ENCODE data around the gene CXCL5.
"Not testable (repeated sequence)": the region's sequence is repeated elsewhere in the genome, so short reads cannot be mapped to it uniquely, and the experiment has no call there.

Gene CXCL5

DNA sequence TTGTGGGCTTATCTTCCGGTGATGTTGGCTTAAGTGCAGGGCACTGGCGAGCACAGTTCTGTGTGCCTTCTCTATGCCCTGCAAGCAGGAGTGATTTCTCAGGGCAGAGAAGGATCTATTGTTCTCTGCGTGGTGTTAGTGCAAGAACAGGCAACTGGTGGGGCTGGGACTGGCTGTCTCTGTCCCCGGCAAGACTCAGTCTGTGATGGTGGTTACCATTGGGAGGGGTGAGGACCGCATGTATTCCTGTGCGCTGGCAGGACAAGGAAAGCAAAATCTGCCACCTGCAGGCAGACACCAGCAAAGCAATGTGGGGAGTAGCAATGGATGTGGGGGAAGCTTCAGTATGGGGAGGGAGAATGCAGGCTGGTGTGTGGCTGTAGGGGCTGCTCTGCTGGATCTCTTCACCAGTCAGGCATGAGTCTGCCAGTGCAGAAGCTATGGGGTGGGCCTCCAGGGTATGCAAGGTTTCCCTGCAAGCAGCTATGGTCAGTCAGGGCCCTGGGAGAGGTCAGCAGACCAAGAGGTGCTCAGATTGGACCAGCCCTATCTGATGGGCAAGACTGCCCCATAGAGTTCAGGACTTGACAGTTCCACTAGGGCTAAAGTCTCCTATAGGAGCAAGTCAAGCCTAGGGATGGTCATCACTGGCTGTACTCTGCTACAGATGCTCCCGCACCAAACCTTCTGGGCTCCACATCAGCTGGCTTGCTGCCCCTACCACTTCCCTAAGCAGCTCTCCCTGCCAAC is 33.4 kb downstream of the CXCL5 start:
- DNase-seq: no peak

DNA sequence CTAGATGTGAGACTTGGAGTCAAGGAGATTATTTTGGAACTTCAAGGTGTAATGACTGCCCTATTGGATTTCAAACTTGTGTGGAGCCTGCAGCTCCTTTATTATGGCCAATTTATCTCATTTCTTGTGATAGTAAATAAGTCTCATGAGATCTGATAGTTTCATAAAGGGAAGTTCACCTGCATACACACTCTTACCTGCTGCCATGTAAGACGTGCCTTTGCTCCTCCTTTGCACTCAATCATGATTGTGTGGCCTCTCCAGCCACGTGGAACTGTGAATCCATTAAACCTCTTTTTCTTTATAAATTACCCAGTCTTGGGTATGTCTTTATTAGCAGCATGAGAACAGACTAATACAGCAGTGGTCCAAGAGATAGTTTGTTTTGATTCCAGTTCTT is 35.8 kb downstream of the CXCL5 start:
- no peak for DNase-seq

DNA sequence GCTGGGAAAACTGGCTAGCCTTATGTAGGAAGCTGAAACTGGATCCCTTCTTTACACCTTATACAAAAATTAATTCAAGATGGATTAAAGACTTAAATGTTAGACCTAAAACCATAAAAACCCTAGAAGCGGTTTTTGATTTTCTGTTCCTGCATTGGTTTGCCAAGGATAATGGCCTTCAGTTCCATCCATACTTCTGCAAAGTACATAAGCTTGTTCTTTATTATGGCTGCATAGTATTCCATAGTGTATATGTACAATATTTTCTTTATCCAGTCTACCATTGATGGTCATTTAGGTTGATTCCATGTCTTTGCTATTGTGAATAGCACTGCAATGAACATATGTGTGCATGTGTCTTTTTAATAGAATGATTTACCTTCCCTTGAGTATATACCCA is 39.4 kb downstream of the CXCL5 start:
- not testable (repeated sequence) for DNase-seq

DNA sequence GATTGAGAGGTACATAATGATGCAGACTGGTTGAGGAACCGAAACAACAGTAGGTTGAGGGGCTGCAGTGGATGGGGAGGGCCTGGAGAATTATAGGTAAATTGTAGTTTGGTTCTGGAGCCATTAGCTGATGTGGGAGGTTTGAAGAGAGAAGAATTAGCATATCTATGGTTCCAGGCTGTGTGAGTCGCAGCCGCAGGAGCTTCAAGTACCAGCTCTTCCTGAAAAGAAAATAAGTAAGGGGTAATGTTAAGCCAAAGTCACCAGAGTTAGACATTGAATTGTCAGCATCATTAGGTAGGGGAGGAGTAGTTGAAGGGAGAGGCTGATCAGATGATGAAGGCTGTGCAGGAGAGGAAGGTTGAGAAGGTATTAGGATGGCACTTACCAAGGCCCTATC is 46.1 kb downstream of the CXCL5 start:
- DNase-seq: no peak

DNA sequence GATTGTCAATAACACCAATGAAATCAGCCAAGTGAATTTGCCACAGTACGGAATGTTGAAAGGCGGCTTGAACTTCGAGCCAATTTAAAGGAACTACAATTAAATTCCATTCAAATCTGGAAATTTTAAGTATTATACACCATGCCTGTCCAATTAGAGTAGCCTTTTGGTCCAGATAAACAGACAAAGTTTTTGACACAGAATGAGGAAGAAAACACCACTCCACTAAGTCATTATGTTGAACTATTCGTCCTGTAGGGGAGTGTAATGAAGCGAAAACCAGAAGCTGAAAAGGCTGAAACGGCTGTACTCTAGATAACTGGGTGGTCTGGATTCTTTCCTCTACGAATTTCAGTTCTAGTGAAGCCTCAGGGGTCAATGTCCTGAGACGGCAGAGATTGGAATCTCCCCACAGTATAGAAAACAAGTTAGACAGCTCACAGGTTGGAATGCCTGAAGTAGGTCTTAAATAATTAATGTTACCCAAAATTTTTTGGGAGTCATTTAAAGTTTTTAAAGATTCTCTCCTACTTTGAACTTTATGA is 48.0 kb downstream of the CXCL5 start:
- DNase-seq: not testable (repeated sequence)

DNA sequence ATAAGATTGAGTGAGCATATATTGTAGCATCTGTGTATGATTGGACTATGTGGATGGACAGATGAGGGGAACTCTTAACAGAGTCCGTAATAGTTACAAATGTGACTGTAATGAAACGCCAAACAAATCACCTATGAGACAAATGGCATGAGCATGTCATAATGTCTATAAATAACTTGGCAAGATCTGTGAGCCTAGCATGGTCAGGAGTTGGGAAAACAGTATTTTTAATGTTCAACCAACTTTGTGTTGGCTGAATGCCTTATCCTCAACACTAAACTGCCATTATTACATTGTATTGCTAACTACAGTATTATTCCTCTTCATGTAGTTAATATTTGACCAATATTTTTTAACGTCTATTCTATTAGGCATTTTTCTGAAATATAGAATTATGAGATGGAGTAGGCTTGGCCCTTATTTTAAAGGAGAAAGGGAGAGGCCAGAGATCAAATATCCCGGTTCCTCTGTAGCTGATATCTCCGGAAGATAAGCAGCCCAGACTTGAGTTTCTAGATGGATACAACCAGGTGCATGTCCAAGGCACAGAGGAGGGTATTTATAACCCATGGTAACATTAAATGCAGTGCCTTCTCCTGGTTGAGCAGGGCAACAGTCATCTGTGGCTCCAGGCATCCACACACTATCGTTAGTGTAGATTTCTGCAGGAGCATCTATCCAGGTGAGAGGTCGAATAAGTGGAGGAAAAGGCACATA is 49.3 kb downstream of the CXCL5 start:
- no peak for DNase-seq

DNA sequence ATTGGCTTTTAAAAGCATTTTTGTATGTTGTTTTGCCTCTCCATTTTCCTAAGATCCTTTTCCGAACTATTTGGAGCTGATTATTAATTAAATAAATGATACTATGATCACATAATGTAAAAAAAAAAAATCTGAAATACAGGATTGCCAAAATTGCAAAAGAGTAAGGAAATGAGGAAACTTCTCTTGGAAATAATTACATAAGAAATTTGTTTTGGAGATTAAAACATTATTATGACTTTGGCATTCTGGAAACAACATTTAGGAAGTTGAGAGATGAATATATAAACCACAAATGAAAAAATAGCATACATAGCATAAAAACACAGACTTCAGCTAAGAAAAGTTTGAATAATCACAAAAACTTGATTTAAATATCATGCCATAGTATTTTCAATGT is 50.2 kb downstream of the CXCL5 start:
- no peak for DNase-seq

DNA sequence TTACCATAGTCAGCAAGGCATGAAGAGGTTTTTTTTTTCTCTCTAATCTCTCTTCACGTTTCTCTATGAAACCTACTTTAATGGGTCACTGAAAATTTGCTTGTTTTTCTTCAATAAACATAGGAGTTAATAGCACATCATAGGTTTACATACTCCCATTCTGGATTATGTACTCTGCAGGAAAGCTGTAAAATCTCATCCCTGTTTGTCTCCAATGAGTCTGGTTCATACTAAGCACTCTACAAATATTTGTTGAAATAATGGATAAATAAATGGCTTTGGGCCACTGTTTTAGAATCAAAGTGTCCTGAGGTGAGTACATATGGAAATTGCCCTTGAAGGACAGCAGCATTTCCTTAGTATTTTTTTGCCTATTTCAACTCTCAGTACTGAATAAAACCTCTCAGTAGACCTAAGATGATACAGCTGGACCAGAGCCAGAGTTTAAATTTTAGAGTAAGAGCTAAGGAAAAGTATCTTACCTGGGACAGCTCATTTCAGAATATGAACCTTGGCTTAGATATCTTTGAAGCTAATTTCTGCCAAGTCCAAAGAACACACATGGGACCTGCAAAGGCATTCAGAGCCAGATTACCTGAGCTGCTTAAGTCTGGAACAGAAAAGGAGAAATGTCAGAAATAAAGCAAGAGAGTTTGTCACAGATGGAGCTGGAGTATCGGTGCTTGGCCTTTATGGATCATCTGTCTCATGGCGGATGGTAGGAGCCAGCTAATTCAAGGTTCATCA is 51.1 kb downstream of the CXCL5 start:
- no peak for DNase-seq

DNA sequence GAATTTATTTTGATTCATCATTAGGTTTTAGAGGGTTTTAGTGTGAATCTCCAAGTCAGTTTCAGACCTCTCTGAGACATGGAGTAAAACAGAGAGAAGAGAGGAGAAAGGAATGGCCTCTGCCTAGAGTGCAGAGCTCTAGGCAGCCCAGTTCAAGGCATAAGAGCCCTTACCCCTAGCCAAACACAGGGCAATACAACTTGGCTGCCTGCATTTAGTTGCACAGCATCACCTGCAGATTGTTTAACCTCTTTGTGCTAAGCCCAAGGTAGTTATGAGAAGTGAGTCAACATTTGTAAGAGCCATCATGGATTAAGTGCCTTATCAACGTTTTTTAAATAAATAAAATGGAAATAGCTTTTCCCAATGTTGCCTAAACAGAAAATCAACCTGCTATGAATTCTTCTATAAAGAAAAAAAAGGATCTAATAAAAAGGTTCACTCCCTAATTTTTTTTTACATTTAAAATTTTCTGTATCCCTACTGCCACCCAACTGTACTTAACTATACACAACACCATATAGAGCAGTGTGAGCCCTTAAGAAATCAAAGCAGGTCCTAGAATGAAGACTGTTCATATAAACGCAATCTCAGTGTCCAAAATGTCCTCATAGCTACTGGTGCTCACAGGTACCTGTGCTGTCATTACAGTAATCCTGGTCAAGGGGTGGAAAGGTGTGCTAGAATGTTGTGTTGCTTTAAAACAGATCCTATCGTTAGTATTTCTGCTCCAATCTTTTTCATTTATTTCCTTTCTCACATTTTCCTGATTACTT is 52.6 kb downstream of the CXCL5 start:
- peak; percentile 64 for DNase-seq

Data from NCI-H2029 treated with DMSO at 0.1 percent for 48 hours (cell line).